Muscle layer of colon (tissue), 2 donors: ENCODE data around the gene ARID3C.

Experiments
- H3K27ac ChIP-seq: one replicate; pipeline ENCODE4 v1.7.0; 2013; ENCODE audit warnings: low read depth, mild to moderate bottlenecking, low read length, moderate library complexity
- H3K27me3 ChIP-seq, 2 donors: one replicate each; pipeline ENCODE4 v1.7.0; 2013; ENCODE audit warnings: low read length in 2 of 2, mild to moderate bottlenecking in 2 of 2; ENCODE audit not compliant: insufficient read depth in 2 of 2, control insufficient read depth in 1 of 2
- H3K36me3 ChIP-seq: one replicate; pipeline ENCODE4 v1.7.0; 2013; ENCODE audit warnings: mild to moderate bottlenecking, low read length; ENCODE audit not compliant: insufficient read depth
- H3K4me1 ChIP-seq: one replicate; pipeline ENCODE4 v1.7.0; 2013; ENCODE audit warnings: mild to moderate bottlenecking, low read length; ENCODE audit not compliant: insufficient read depth
- H3K4me3 ChIP-seq, 2 donors: one replicate each; pipeline ENCODE4 v1.7.0; 2013; ENCODE audit warnings: low read length in 2 of 2, low read depth in 1 of 2, mild to moderate bottlenecking in 1 of 2, moderate library complexity in 1 of 2
- H3K9ac ChIP-seq: one replicate; pipeline ENCODE4 v1.7.0; 2013; ENCODE audit warnings: low read length
- H3K9me3 ChIP-seq: one replicate; pipeline ENCODE4 v1.7.0; 2013; ENCODE audit warnings: mild to moderate bottlenecking, low read length
- donor health status: abdominal sarcoma.
- donor health status: Adenocarcinoma of cecum.

ARID3C gene

DNA sequence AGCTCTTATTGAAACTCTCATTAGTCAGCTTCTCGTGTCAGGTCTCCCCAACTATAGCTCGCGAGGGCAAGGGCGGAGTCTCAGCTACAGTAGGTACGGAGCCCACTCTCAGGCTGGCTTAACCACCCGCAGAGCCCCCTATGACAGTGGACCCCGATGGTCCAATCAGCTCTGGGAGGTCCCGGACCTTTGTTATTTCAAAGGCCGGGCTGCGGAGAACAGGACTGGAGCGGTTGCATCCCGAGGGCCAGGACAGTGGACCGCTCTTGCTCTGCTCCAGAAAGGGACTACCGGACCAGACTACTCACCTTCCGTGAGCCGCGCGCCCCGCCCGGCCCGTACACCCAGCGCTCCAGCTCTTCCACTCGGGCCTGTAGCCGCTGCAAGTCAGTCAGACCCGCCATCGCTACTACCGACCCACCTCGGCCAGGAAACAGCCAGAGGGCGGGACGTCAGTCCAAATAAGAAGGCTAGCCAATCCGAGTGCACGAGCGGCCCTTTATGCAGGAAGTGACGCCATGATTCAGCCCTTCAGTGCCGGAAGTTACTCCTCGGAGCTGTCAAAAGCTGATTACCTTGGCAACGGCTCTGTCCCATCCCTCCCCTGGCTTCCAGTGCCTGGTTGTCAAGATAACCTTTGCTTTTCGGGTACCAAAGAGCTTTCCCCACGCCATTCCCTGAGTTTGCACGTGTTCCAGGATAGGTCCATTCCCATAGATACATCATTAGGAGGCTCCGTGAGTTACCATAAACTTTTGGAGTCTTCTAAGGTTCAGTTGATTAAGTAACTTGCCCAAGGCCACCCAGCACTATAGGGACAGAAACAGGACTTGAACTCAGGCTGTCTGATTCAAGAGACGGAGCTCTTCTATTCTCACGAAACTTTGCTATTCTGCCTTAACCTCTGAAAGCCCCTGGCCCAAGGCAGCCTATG, 8.5 kb downstream of the ARID3C start, which contains the start of gene DCTN3:
DCTN3 (minus strand) TSS at position 435 of the 934 bp plus-strand sequence; CDS start at position 404, 31 bp downstream.
- peaks cover 32% of the 10 kb centered on the region for H3K36me3 ChIP-seq
- peak within 1 kb of the TSS; percentile 67 to 74 for H3K4me3 ChIP-seq
- no peaks in the 10 kb centered on the region for H3K9me3 ChIP-seq
- peaks cover 25 to 42% of the 10 kb centered on the region in 2 donors for H3K27me3 ChIP-seq
- H3K9ac ChIP-seq = peak within 1 kb of the TSS; percentile 8
- peak within 1 kb of the TSS; percentile 36 for H3K27ac ChIP-seq
- peaks cover 18% of the 10 kb centered on the region for H3K4me1 ChIP-seq

GRCh38 chr9:34615132-34615531, 13.7 kb downstream of the ARID3C start:
- Histone ChIP-seq H3K27ac (no peak overlapping the region), H3K4me1 (peaks cover 34% of the 10 kb centered on the region), H3K27me3 (no peaks in the 10 kb centered on the region), H3K9me3 (no peaks in the 10 kb centered on the region), H3K36me3 (peaks cover 47% of the 10 kb centered on the region), H3K4me3 (no peak overlapping the region), H3K9ac (no peak overlapping the region)

DNA sequence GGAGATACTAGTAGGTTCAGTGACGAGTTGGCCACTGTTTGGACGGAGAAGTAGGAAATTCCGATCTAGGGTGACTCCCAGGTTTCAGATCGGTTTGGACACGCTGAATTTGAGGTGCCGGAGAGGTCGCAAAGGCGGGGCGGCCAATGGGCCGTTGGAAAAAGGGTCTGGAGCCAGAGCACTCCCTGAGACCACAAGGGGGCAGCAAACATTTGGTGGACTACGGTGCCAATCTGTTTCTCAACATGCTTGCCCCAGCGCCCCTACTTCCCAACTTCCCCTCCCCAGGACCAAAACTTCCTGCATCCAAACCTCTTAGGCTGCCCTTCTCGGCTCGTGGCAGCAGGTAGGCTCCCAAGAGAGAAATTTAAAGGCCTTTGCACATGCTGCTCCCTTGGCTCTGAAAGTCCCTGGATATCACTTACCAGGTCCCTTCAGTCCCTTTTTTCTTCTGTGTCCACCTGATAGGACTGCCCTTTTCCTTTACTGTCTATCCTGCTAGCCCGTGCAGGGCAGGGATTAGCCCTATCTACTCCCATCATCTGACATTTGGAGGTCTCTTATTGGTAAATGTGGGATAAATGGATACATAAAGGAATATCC, 16.0 kb downstream of the ARID3C start:
- Histone ChIP-seq H3K9ac (peak overlapping the region; percentile 32), H3K27ac (peak overlapping the region; percentile 88), H3K27me3 (no peaks in the 10 kb centered on the region), H3K9me3 (no peaks in the 10 kb centered on the region), H3K4me3 (peak overlapping the region; percentile 70 to 76), H3K4me1 (peaks cover 24% of the 10 kb centered on the region), H3K36me3 (peaks cover 40% of the 10 kb centered on the region)

DNA sequence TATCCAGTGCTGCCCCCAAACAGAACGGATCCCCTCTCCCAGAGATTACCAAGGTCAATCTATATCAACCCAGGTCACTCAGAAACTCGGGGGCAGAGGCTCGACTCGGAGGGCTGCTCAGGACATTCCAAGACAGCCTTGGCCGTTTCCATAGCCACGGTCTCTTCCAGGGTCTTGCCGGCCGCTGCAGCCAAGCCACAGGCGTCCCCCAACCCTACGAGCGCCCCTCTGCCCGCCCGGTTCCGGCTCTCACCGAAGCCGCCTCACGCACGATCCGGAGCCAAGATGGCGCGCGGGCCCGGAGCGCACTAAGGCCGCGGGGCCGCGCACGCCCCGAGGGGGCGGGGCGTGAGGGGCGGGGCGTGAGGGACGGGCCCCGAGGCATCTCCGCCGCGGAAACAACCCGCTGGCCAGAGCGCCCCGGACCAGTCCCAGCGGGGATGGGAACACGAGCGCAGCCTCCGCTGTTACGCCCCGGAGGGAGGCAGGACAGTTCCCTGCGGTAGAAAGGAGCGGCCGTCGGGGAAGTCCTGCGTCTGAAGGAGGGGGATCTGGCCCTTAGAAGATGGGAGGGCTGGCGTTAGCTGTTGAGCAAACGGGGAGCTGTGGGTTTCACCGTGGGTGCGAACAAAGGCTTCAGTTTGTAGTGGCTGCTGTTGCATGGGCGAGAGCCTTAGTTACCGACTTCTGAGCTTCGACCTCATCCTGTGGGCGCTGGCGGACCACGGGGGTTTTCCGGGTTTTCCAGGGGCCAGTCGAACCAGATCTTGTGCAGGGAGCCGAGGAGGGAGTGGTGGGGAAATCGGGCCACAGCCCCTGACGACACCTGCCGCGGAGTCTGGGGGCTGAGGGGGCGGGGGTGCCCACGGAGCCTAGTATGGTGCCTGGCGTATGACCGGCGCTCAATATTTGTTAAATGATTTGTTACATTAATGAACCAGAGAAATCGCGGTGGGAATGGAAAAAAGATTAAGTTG, 16.8 kb downstream of the ARID3C start, which contains the start of gene RPP25L:
RPP25L (minus strand) TSS at position 287 of the 977 bp plus-strand sequence. CDS start 801 bp downstream, outside the sequence.
- Histone ChIP-seq H3K9me3 (no peaks in the 10 kb centered on the region), H3K36me3 (peaks cover 32% of the 10 kb centered on the region), H3K4me3 (peak within 1 kb of the TSS; percentile 70 to 76)

GRCh38 chr9:34611251-34611810, 17.5 kb downstream of the ARID3C start:
- peak overlapping the region; percentile 52 for H3K9ac ChIP-seq
- H3K9me3 ChIP-seq = no peaks in the 10 kb centered on the region
- peaks cover 24% of the 10 kb centered on the region for H3K36me3 ChIP-seq
- peak overlapping the region; percentile 88 for H3K27ac ChIP-seq
- H3K27me3 ChIP-seq = no peaks in the 10 kb centered on the region
- peak overlapping the region; percentile 70 to 76 for H3K4me3 ChIP-seq
- peaks cover 24% of the 10 kb centered on the region for H3K4me1 ChIP-seq

More for the DNA sequence above, 16.8 kb downstream of the ARID3C start, which contains the start of gene RPP25L:
- Histone ChIP-seq H3K27ac (peak within 1 kb of the TSS; percentile 88), H3K4me1 (peaks cover 24% of the 10 kb centered on the region), H3K9ac (peak within 1 kb of the TSS; percentile 52), H3K27me3 (no peaks in the 10 kb centered on the region)

DNA sequence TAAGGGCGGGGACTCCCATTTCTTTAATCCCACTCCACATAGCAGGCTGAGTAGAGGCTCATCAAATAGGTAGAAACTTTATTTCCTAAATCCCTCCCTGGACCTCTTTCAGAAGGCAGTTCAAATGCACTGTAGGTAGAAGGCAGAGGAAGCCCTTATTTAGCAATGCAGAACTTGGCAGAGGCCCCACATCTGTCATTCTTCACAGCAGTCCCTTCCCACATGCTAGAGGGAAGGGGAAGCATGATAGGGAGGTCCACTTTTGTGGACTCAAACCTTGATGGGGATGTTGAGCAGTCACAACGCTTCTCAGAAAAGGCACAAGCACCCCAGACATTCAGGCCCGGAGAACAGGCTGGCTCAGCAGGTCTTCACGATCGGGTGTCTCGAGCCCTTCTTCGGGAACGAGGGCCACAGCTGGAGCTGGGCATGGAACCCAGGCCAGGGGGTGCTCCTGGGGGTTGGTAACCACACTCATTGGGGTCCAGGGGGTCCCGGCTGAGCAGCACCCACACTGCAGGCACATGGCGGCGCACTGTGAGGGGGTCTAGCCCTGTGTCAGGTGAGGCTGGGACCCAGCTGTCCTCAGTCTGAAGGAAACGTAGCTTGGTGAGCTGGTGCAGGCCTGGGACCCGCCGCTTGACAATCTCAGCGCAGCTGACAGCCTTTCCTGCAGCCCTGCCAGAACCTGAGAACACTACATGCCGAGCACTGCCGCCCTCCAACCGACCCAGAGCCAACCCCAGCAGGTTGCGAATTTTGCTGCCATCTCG, 18.2 kb downstream of the ARID3C start:
- Histone ChIP-seq H3K36me3 (peaks cover 17% of the 10 kb centered on the region), H3K27me3 (no peaks in the 10 kb centered on the region), H3K4me1 (peaks cover 24% of the 10 kb centered on the region), H3K27ac (peak overlapping the region; percentile 88), H3K4me3 (peak overlapping the region; percentile 70 to 76), H3K9ac (no peak overlapping the region), H3K9me3 (no peaks in the 10 kb centered on the region)

DNA sequence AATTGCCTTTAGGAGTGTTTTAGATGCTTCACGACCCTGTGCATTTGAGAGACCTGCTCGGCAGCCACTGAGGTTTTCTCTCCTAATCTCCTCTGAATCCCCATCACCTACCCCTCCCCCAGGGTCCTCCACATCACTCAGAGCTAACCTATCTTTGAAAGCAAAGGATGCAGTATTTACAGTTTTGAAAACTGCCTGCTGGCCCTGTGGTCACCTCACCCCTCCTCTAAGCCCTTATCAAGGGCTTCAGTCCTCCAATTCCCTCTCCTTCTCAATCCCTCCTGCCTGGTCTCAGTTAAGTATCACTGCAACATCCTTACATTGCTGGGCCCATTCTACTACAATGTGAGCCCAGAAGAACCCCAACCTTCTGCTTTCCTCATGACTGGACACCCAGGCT, 21.5 kb downstream of the ARID3C start:
- no peak overlapping the region for H3K9ac ChIP-seq
- peaks cover 16% of the 10 kb centered on the region for H3K4me1 ChIP-seq
- no peaks in the 10 kb centered on the region for H3K9me3 ChIP-seq
- H3K4me3 ChIP-seq = no peak overlapping the region
- H3K36me3 ChIP-seq = no peaks in the 10 kb centered on the region
- H3K27me3 ChIP-seq = no peaks in the 10 kb centered on the region
- H3K27ac ChIP-seq = no peak overlapping the region

DNA sequence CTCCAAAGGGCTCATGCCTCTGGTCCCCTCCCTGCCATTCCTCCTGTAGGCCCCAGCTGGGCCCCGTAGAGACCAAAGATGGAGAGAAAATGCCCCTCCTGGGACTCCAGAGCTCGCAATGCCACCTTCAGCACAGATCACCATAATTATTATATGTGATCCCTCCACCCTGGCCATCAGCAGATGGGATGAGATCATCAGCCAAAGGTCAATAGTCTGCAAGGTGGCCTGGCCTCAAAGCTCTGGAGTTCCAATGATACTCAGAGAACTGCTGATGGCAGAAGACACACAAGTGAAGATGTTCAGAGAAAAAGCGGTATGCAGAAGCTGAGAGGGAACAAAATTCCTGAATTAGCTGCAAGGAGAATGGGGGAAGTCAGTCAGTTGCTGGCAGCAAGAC, 22.0 kb downstream of the ARID3C start:
- Histone ChIP-seq H3K4me3 (no peak overlapping the region), H3K4me1 (peaks cover 14% of the 10 kb centered on the region), H3K27ac (no peak overlapping the region), H3K9ac (no peak overlapping the region), H3K9me3 (no peaks in the 10 kb centered on the region), H3K27me3 (no peaks in the 10 kb centered on the region), H3K36me3 (no peaks in the 10 kb centered on the region)

DNA sequence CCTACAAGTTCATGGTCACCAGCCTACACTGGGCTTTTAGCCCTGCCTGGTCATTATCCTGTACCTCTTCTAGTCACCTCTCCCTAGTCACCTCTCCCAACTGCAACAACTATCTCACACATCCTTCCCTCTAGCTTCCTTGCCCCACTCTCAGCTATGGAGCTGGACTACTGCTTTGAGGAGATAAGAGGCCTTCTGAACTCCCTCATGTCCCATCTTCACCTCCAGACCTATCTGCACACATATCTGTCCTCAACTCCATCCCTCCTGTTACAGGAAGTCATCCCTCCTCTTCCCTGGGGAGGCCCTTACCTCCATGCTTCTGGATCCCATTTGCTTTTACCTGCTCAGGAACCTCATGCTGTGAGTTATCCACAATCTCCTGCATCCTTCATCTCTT, 22.7 kb downstream of the ARID3C start:
- no peaks in the 10 kb centered on the region for H3K36me3 ChIP-seq
- no peak overlapping the region for H3K27ac ChIP-seq
- no peak overlapping the region for H3K9ac ChIP-seq
- H3K4me3 ChIP-seq = no peak overlapping the region
- H3K4me1 ChIP-seq = peaks cover 10% of the 10 kb centered on the region
- H3K27me3 ChIP-seq = no peaks in the 10 kb centered on the region
- H3K9me3 ChIP-seq = no peaks in the 10 kb centered on the region

GRCh38 chr9:34603610-34604231, 25.1 kb downstream of the ARID3C start:
- Histone ChIP-seq H3K9me3 (no peaks in the 10 kb centered on the region), H3K27ac (no peak overlapping the region), H3K4me1 (no peaks in the 10 kb centered on the region), H3K36me3 (no peaks in the 10 kb centered on the region), H3K27me3 (no peaks in the 10 kb centered on the region), H3K4me3 (no peak overlapping the region), H3K9ac (no peak overlapping the region)
